ENCODE data around the gene PIAS1.
"Not testable (repeated sequence)": the region's sequence is repeated elsewhere in the genome, so short reads cannot be mapped to it uniquely, and the experiment has no call there.

DNA sequence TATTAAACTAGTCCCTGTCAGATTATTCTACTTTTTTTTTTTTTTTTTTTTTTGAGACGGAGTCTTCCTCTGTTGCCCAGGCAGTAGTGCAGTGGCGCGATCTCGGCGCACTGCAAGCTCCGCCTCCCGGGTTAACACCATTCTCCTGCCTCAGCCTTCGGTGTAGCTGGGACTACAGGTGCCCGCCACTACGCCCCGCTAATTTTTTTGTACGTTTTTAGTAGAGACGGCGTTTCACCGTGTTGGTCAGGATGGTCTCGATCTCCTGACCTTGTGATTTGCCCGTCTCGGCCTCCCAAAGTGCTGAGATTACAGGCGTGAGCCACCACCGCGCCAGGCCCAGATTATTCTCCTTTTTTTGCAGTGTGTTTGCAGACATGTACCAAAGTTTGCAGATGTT is 4.9 kb downstream of the PIAS1 start:
- TF ChIP-seq, protein P1, sequence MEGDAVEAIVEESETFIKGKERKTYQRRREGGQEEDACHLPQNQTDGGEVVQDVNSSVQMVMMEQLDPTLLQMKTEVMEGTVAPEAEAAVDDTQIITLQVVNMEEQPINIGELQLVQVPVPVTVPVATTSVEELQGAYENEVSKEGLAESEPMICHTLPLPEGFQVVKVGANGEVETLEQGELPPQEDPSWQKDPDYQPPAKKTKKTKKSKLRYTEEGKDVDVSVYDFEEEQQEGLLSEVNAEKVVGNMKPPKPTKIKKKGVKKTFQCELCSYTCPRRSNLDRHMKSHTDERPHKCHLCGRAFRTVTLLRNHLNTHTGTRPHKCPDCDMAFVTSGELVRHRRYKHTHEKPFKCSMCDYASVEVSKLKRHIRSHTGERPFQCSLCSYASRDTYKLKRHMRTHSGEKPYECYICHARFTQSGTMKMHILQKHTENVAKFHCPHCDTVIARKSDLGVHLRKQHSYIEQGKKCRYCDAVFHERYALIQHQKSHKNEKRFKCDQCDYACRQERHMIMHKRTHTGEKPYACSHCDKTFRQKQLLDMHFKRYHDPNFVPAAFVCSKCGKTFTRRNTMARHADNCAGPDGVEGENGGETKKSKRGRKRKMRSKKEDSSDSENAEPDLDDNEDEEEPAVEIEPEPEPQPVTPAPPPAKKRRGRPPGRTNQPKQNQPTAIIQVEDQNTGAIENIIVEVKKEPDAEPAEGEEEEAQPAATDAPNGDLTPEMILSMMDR (conservative IDR thresholded peaks at IDR 0.05 in 1 of 2, IDR thresholded peaks at IDR 0.05 in 1 of 2; ENCODE audit: extremely low read depth in 1 of 2, insufficient read depth in 1 of 2, low read depth in 1 of 2, low read length in 2 of 2): not testable (repeated sequence)
- TF ChIP-seq EZH2 (IDR thresholded peaks at IDR 0.05; ENCODE audit: borderline replicate concordance, low read length): not testable (repeated sequence)
